ENCODE measurements around the gene OR6K2.
"Not testable (repeated sequence)": the region's sequence is repeated elsewhere in the genome, so short reads cannot be mapped to it uniquely, and the experiment has no call there.

Gene OR6K2

GRCh38 chr1:158692356-158692755 lies 8.1 kb downstream of the OR6K2 start:
- TF ChIP-seq ZNF580 (tag by site-specific recombination; IDR thresholded peaks at IDR 0.05) = no peak
- no peak for TF ChIP-seq ZIC2 (tag by site-specific recombination; IDR thresholded peaks at IDR 0.05)
- TF ChIP-seq ZNF571 (tag by site-specific recombination; IDR thresholded peaks at IDR 0.05) = no peak
- no peak for TF ChIP-seq ZNF510 (tag by site-specific recombination; IDR thresholded peaks at IDR 0.05; ENCODE audit: insufficient replicate concordance)
- TF ChIP-seq ZNF843 (tag by site-specific recombination; IDR thresholded peaks at IDR 0.05) = no peak
- TF ChIP-seq ZNF2 (tag by site-specific recombination; IDR thresholded peaks at IDR 0.05) = no peak
- no peak for TF ChIP-seq SP3 (tag by site-specific recombination; IDR thresholded peaks at IDR 0.05)
- no peak for TF ChIP-seq BCL11A (tag by site-specific recombination; IDR thresholded peaks at IDR 0.05; ENCODE audit: low read depth)
- H3K4me3 ChIP-seq (ENCODE audit: low read depth, low read length) = no peak overlapping the region
- ChIA-PET CTCF (no interaction called here), POLR2A (no interaction called here)
- no peaks in the 10 kb centered on the region for H3K36me3 ChIP-seq (ENCODE audit: control insufficient read depth in 2 of 2, insufficient read depth in 1 of 2, low read length in 2 of 2)
- H3K9me3 ChIP-seq (ENCODE audit: control insufficient read depth, insufficient read depth, low read depth, low read length) = no peaks in the 10 kb centered on the region
- no peaks in the 10 kb centered on the region for H3K4me1 ChIP-seq (ENCODE audit: control insufficient read depth, insufficient read depth, low read length)
- H3K27ac ChIP-seq (ENCODE audit: extremely low read depth, low read depth, low read length) = no peak overlapping the region

GRCh38 chr1:158691907-158692306 lies 8.5 kb downstream of the OR6K2 start:
- Histone ChIP-seq H3K4me3 (ENCODE audit: low read depth, low read length) (no peak overlapping the region), H3K27ac (ENCODE audit: extremely low read depth, low read depth, low read length) (no peak overlapping the region), H3K36me3 (ENCODE audit: control insufficient read depth in 2 of 2, insufficient read depth in 1 of 2, low read length in 2 of 2) (no peaks in the 10 kb centered on the region), H3K4me1 (ENCODE audit: control insufficient read depth, insufficient read depth, low read length) (no peaks in the 10 kb centered on the region), H3K9me3 (ENCODE audit: control insufficient read depth, insufficient read depth, low read depth, low read length) (no peaks in the 10 kb centered on the region)
- TF ChIP-seq KLF17 (tag by site-specific recombination; IDR thresholded peaks at IDR 0.05) = no peak
- no peak for TF ChIP-seq ZNF561 (tag by site-specific recombination; IDR thresholded peaks at IDR 0.05; ENCODE audit: borderline replicate concordance)
- TF ChIP-seq YY2 (tag by site-specific recombination; IDR thresholded peaks at IDR 0.05) = no peak
- no peak for TF ChIP-seq ZNF776 (tag by site-specific recombination; IDR thresholded peaks at IDR 0.05; ENCODE audit: borderline replicate concordance)
- no peak for TF ChIP-seq ZNF175 (tag by site-specific recombination; IDR thresholded peaks at IDR 0.05)
- CTCF ChIA-PET = no interaction called here
- POLR2A ChIA-PET = no interaction called here

- H3K4me1 ChIP-seq (ENCODE audit: control insufficient read depth, insufficient read depth, low read length); CTCF ChIA-PET; H3K36me3 ChIP-seq (ENCODE audit: control insufficient read depth in 2 of 2, insufficient read depth in 1 of 2, low read length in 2 of 2); H3K27ac ChIP-seq (ENCODE audit: extremely low read depth, low read depth, low read length); POLR2A ChIA-PET; H3K9me3 ChIP-seq (ENCODE audit: control insufficient read depth, insufficient read depth, low read depth, low read length); H3K4me3 ChIP-seq (ENCODE audit: low read depth, low read length): not testable (repeated sequence)
Measured at GRCh38 chr1:158691149-158691548, 9.3 kb downstream of the OR6K2 start.

GRCh38 chr1:158689875-158690274 lies 10.6 kb downstream of the OR6K2 start:
- Histone ChIP-seq H3K9me3 (ENCODE audit: control insufficient read depth, insufficient read depth, low read depth, low read length) (no peaks in the 10 kb centered on the region), H3K4me3 (ENCODE audit: low read depth, low read length) (no peak overlapping the region), H3K27ac (ENCODE audit: extremely low read depth, low read depth, low read length) (no peak overlapping the region), H3K4me1 (ENCODE audit: control insufficient read depth, insufficient read depth, low read length) (no peaks in the 10 kb centered on the region), H3K36me3 (ENCODE audit: control insufficient read depth in 2 of 2, insufficient read depth in 1 of 2, low read length in 2 of 2) (no peaks in the 10 kb centered on the region)
- CTCF ChIA-PET = no interaction called here
- POLR2A ChIA-PET = no interaction called here
- TF ChIP-seq ZNF175 (tag by site-specific recombination; IDR thresholded peaks at IDR 0.05) (no peak), ZNF211 (tag by site-specific recombination; IDR thresholded peaks at IDR 0.05; ENCODE audit: low read depth) (no peak), ZNF114 (tag by site-specific recombination; IDR thresholded peaks at IDR 0.05) (no peak)

- CTCF ChIA-PET = no interaction called here
- H3K4me3 ChIP-seq (ENCODE audit: low read depth, low read length) = no peak overlapping the region
- no peak overlapping the region for H3K27ac ChIP-seq (ENCODE audit: extremely low read depth, low read depth, low read length)
- POLR2A ChIA-PET = no interaction called here
- H3K9me3 ChIP-seq (ENCODE audit: control insufficient read depth, insufficient read depth, low read depth, low read length) = no peaks in the 10 kb centered on the region
- H3K36me3 ChIP-seq (ENCODE audit: control insufficient read depth in 2 of 2, insufficient read depth in 1 of 2, low read length in 2 of 2) = no peaks in the 10 kb centered on the region
- H3K4me1 ChIP-seq (ENCODE audit: control insufficient read depth, insufficient read depth, low read length) = no peaks in the 10 kb centered on the region
- TF ChIP-seq ZNF544 (tag by site-specific recombination; IDR thresholded peaks at IDR 0.05) = no peak
- TF ChIP-seq GLIS1 (tag by site-specific recombination; IDR thresholded peaks at IDR 0.05) = no peak
- no peak for TF ChIP-seq PRDM2 (tag by site-specific recombination; IDR thresholded peaks at IDR 0.05; ENCODE audit: borderline replicate concordance)
- no peak for TF ChIP-seq ZNF223 (tag by site-specific recombination; IDR thresholded peaks at IDR 0.05)
Measured at GRCh38 chr1:158689110-158689509, 11.3 kb downstream of the OR6K2 start.
